ENCODE data around the gene MMP25.

MMP25 gene

GRCh38 chr16:3013998-3014690, 32.2 kb upstream of the MMP25 start:
- no peak for TF ChIP-seq CTCF (IDR thresholded peaks at IDR 0.05; ENCODE audit: low read depth, low read length)
- no peaks in the 10 kb centered on the region for H3K9me3 ChIP-seq (ENCODE audit: severe bottlenecking)
- no peaks in the 10 kb centered on the region for H3K27me3 ChIP-seq (ENCODE audit: insufficient read depth, low read depth, severe bottlenecking)
- DNase-seq: peak; percentile 71
- no peaks in the 10 kb centered on the region for H3K36me3 ChIP-seq
- peak overlapping the region; percentile 56 for H3K27ac ChIP-seq
- H3K4me3 ChIP-seq (ENCODE audit: low read depth, low read length): no peak overlapping the region

GRCh38 chr16:3014971-3015370, 31.4 kb upstream of the MMP25 start:
- Histone ChIP-seq H3K9me3 (ENCODE audit: severe bottlenecking) (no peaks in the 10 kb centered on the region), H3K4me3 (ENCODE audit: low read depth, low read length) (no peak overlapping the region), H3K36me3 (no peaks in the 10 kb centered on the region), H3K27me3 (ENCODE audit: insufficient read depth, low read depth, severe bottlenecking) (no peaks in the 10 kb centered on the region), H3K27ac (no peak overlapping the region)
- TF ChIP-seq CTCF (IDR thresholded peaks at IDR 0.05; ENCODE audit: low read depth, low read length): no peak
- no peak for DNase-seq

- Histone ChIP-seq H3K36me3 (no peaks in the 10 kb centered on the region), H3K27me3 (ENCODE audit: insufficient read depth, low read depth, severe bottlenecking) (no peaks in the 10 kb centered on the region), H3K27ac (no peak overlapping the region), H3K9me3 (ENCODE audit: severe bottlenecking) (no peaks in the 10 kb centered on the region), H3K4me3 (ENCODE audit: low read depth, low read length) (no peak overlapping the region)
- no peak for TF ChIP-seq CTCF (IDR thresholded peaks at IDR 0.05; ENCODE audit: low read depth, low read length)
- DNase-seq: no peak
Observed at GRCh38 chr16:3015865-3016521, 30.4 kb upstream of the MMP25 start.

- Histone ChIP-seq H3K4me3 (ENCODE audit: low read depth, low read length) (no peak overlapping the region), H3K27ac (no peak overlapping the region), H3K27me3 (ENCODE audit: insufficient read depth, low read depth, severe bottlenecking) (no peaks in the 10 kb centered on the region), H3K36me3 (peaks cover 4% of the 10 kb centered on the region; the same call in 1 of the 2 replicates), H3K9me3 (ENCODE audit: severe bottlenecking) (no peaks in the 10 kb centered on the region)
- no peak for TF ChIP-seq CTCF (IDR thresholded peaks at IDR 0.05; ENCODE audit: low read depth, low read length)
- no peak for DNase-seq
Observed at GRCh38 chr16:3017344-3017743, 29.0 kb upstream of the MMP25 start.

- H3K27ac ChIP-seq: no peak within 1 kb of the TSS
- no peaks in the 10 kb centered on the region for H3K9me3 ChIP-seq (ENCODE audit: severe bottlenecking)
- H3K27me3 ChIP-seq (ENCODE audit: insufficient read depth, low read depth, severe bottlenecking): no peaks in the 10 kb centered on the region
- DNase-seq: no peak
- H3K36me3 ChIP-seq: peaks cover 8% of the 10 kb centered on the region
- TF ChIP-seq CTCF (IDR thresholded peaks at IDR 0.05; ENCODE audit: low read depth, low read length): peak; percentile 37; the same call in 1 of the 2 replicates
- no peak within 1 kb of the TSS for H3K4me3 ChIP-seq (ENCODE audit: low read depth, low read length)
Observed at GRCh38 chr16:3017794-3018506, 28.4 kb upstream of the MMP25 start, which contains the start of gene CLDN6. Gene CLDN6, minus strand, starts transcription at chr16:3018183. Its CDS starts 2,162 bp downstream, at chr16:3016021.
